Fibroblast of mammary gland (primary cell): ENCODE measurements around the gene ZNF135.

Experiments used
- DNase-seq: peaks from one replicate; pipeline ENCODE4 v3.0.0-alpha.2; 2010; ENCODE audit warnings: low read depth
- H3K4me3 ChIP-seq: 2 replicates; pipeline ENCODE4 v1.5.1; 2011; ENCODE audit warnings: low read depth, mild to moderate bottlenecking, low read length, moderate library complexity; ENCODE audit not compliant: control insufficient read depth
- CTCF ChIP-seq: conservative IDR thresholded peaks from 2 replicates; pipeline ENCODE4 v1.5.1; 2011; ENCODE audit warnings: low read depth, low read length, inconsistent platforms; ENCODE audit not compliant: control insufficient read depth, insufficient read depth

ZNF135 gene

GRCh38 chr19:58037927-58038687 is 21.0 kb upstream of the ZNF135 start:
- no peak for TF ChIP-seq CTCF
- H3K4me3 ChIP-seq = no peak overlapping the region
- no peak for DNase-seq

DNA sequence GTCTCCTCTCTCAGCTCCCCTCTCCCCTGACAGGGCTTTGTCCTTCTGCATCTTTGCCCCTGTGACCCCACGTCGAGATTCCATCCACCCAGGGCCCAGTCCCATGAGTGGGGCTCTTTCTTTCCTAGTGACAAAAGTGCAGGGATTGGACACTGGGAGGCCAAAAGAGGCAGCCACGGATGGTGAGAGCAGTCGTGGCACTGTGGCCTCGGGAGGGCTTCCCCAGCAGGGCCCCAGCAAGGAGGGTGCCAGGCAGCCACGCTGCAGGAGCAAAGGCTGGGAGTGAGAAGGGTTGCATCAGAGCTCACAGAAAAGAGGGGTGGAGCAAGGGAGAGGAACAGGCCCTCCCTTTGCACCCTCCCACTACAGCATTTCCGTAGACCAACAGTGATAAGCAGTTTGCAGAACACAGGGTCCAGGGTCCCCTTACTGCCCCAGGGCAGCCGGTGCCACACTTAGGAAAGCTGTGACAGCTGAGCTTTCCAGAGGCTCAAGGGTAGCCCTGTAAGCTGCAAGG is 20.3 kb upstream of the ZNF135 start:
- H3K4me3 ChIP-seq = no peak overlapping the region
- DNase-seq = no peak
- TF ChIP-seq CTCF = no peak

DNA sequence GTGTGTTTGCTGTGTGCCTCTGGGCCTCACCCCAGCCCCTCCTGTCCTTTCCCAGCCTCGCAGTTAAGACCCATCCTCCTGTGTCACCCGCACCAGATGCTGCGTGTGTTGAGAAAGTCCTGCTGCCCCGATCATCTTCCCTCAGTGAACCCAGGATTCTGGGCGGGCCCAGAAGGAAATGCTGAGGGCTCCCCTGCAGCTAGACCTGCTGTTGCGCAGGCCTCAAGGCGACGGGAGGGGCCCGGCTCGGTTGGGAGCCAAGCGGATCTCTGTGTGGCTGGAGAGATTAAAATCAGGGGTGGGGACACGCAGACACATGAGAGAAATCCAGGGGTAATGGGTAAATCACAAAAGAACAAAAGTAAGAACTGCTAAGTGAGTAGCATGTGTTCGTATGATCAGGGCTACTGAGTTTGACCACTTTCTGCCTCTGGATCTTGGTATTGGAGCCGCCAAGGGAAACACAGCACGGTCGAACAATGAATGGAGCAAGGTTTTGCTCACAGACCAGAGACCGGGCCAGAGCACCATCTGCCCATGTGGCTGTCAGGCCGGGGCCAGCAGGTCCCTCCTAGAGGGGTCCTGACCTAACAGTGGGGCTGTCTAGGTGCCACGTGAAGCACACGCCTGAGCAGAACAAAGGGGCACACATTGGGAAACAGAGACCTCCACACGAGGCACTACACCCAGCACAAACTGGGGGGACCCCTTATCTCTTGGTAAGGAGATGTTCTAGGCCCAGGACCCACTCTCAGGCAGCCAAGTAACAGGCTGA is 18.1 kb upstream of the ZNF135 start:
- DNase-seq = no peak
- no peak overlapping the region for H3K4me3 ChIP-seq
- no peak for TF ChIP-seq CTCF

DNA sequence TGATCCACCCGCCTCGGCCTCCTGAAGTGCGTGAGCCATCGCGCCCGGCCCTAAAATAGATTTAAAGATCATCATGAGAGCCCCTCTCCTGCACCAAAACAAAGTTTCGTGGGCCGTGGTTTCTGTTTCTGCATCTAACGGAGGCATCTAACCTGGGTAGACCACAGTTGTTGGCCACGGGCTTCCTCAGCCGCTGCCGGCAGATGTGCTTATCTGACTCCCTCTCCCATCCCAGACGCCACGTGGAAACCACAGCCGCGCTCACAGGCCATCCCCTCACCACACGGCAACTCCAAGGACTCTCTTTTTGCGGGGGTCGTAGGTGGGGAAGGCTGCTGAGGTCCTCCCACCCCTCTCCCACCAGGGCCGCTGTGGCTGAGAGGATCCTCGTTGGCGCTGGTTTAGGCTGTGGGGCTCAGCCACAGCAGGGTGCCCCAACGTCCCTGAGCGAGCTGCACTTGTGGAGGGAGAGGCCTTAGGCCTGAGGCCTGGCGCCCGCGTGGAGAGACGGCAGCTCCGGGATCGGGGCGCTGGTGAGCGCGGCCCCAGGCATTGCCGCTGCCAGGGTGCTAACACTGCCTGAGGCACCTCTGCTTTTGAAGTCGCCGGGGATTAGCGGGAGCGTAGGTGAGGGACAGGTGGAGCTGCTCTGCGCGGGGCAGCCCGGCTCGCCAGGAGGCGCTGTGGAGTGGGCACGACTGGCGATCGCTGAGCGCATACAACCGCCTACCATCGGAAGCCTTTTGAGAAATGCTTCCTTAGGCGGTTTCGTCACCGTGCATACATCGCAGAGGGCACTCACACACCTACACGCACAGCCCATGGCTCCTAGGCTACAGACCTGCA is 16.4 kb upstream of the ZNF135 start:
- no peak overlapping the region for H3K4me3 ChIP-seq
- TF ChIP-seq CTCF = no peak
- no peak for DNase-seq

DNA sequence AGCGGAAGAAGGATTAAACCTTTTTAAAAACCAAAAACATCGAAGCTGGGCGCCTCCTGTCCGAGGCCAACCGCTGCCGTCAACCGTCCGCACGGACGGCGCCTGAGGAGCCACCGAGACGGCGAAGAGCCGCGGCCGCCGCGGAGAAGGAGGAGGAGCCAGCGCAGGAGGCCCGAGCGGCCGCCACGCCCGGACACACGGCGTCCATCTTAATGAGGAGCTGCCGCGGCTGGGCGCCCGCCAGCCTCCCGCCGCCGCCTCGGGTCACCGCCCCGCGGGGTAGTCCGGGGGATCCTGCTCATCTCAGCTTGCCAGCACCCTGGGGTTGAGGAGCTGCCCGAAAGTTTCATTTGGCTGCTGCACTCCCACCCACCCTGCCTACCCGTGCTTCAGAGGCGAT is 14.7 kb upstream of the ZNF135 start:
- TF ChIP-seq CTCF = no peak
- H3K4me3 ChIP-seq = no peak overlapping the region
- no peak for DNase-seq

DNA sequence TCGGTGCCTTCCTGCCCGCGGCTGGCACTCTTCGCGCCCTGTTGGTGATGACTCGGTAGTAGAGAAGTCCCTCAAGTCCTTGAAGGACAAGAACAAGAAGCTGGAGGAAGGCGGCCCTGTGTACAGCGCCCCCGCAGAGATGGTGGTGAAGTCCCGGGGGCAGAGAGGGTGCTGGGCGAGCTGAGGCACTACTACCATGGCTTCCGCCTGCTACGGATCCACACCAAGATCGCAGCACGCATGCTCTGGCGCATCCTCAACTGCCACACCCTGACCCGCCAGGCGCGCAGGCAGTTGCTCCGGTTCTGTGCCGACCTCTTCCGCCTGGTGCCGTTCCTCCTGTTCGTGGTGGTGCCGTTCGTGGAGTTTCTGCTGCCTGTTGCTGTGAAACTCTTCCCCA is 14.2 kb upstream of the ZNF135 start:
- TF ChIP-seq CTCF = no peak
- no peak for DNase-seq
- no peak overlapping the region for H3K4me3 ChIP-seq
